Fibroblast of the conjunctiva (primary cell): ENCODE results near the gene ODAM.
"Not testable (repeated sequence)": the region's sequence is repeated elsewhere in the genome, so short reads cannot be mapped to it uniquely, and the experiment has no call there.

Experiments used
- DNase-seq: peaks from one replicate; pipeline ENCODE4 v3.0.0-alpha.2; 2010; ENCODE audit warnings: low read depth

ODAM gene

GRCh38 chr4:70221818-70222217, 26.3 kb downstream of the ODAM start:
- DNase-seq, result not testable (repeated sequence)

- no peak for DNase-seq
These were observed 30.3 kb downstream of the ODAM start, which contains the start of gene FDCSP for GRCh38 chr4:70225824-70226223. Gene FDCSP (plus strand): TSS chr4:70226124. CDS start chr4:70231195, 5,071 bp downstream.

- DNase-seq, result no peak
These were observed 40.6 kb downstream of the ODAM start for GRCh38 chr4:70236125-70236524.

GRCh38 chr4:70239131-70239883, 43.8 kb downstream of the ODAM start:
- no peak for DNase-seq

GRCh38 chr4:70239884-70240591, 44.5 kb downstream of the ODAM start:
- no peak for DNase-seq

GRCh38 chr4:70242297-70242696, 46.8 kb downstream of the ODAM start, which contains the start of gene CSN3:
Gene CSN3 (plus strand): TSS chr4:70242597. CDS start chr4:70244820, 2,223 bp downstream.
- DNase-seq, result not testable (repeated sequence)

GRCh38 chr4:70243091-70243490, 47.6 kb downstream of the ODAM start:
- no peak for DNase-seq

- no peak for DNase-seq
These were observed 55.9 kb downstream of the ODAM start for GRCh38 chr4:70251250-70251944.

- DNase-seq, result no peak
These were observed 56.4 kb downstream of the ODAM start for GRCh38 chr4:70251945-70252277.
